HG02981 (cell line): ENCODE data around the gene GNA14.

ENCODE experiments used
- ATAC-seq: cut with Tn5 transposase; IDR thresholded peaks from one replicate; pipeline ENCODE4 v1.9.1; 2021; ENCODE audit warnings: mild to moderate bottlenecking, moderate library complexity; ENCODE audit not compliant: unreplicated experiment

The GNA14 gene

GRCh38 chr9:77543131-77543822 is 104.8 kb downstream of the GNA14 start:
- no peak for ATAC-seq

GRCh38 chr9:77541600-77541999 is 106.5 kb downstream of the GNA14 start:
- ATAC-seq: no peak

GRCh38 chr9:77541055-77541454 is 107.1 kb downstream of the GNA14 start:
- ATAC-seq: no peak

GRCh38 chr9:77534376-77535057 is 113.6 kb downstream of the GNA14 start:
- no peak for ATAC-seq

GRCh38 chr9:77533671-77534070 is 114.5 kb downstream of the GNA14 start:
- no peak for ATAC-seq

GRCh38 chr9:77532607-77533006 is 115.5 kb downstream of the GNA14 start:
- ATAC-seq: no peak

GRCh38 chr9:77531400-77531799 is 116.7 kb downstream of the GNA14 start:
- ATAC-seq: no peak

GRCh38 chr9:77523891-77524290 is 124.2 kb downstream of the GNA14 start:
- ATAC-seq: no peak

GRCh38 chr9:77521091-77521490 is 127.0 kb downstream of the GNA14 start:
- no peak for ATAC-seq

- ATAC-seq: no peak
Observed at GRCh38 chr9:77518688-77519087, 129.4 kb downstream of the GNA14 start.

GRCh38 chr9:77516781-77517180 is 131.3 kb downstream of the GNA14 start:
- no peak for ATAC-seq

- no peak for ATAC-seq
Observed at GRCh38 chr9:77514886-77515711, 133.0 kb downstream of the GNA14 start.

- ATAC-seq: no peak
Observed at GRCh38 chr9:77513457-77513856, 134.7 kb downstream of the GNA14 start.

- no peak for ATAC-seq
Observed at GRCh38 chr9:77512876-77513275, 135.2 kb downstream of the GNA14 start.

- no peak for ATAC-seq
Observed at GRCh38 chr9:77511525-77511924, 136.6 kb downstream of the GNA14 start.

GRCh38 chr9:77510666-77511065 is 137.5 kb downstream of the GNA14 start:
- no peak for ATAC-seq

GRCh38 chr9:77508396-77508795 is 139.7 kb downstream of the GNA14 start:
- no peak for ATAC-seq

- no peak for ATAC-seq
Observed at GRCh38 chr9:77507212-77507961, 140.7 kb downstream of the GNA14 start.

- no peak for ATAC-seq
Observed at GRCh38 chr9:77505232-77505631, 142.9 kb downstream of the GNA14 start.

- no peak for ATAC-seq
Observed at GRCh38 chr9:77502568-77502967, 145.6 kb downstream of the GNA14 start.

- ATAC-seq: no peak
Observed at GRCh38 chr9:77498891-77499290, 149.2 kb downstream of the GNA14 start.
